Body of pancreas (tissue), 4 donors: ENCODE measurements around the gene RPS29.

Experiments used
- CTCF ChIP-seq, 7 experiments: fragments of 450-650 bp in 4 of 7; fragments of 200-600 bp in 3 of 7; sonication (generic) in 3 of 7; IDR thresholded peaks; one replicate each; pipeline ENCODE4 v1.5.1; 2016 to 2019; ENCODE audit warnings: antibody characterized with exemption in 7 of 7
- POLR2A ChIP-seq, 3 donors: fragments of 450-650 bp; IDR thresholded peaks; one replicate each; pipeline ENCODE4 v1.6.1; 2016; ENCODE audit warnings: antibody characterized with exemption in 3 of 3, mild to moderate bottlenecking in 2 of 3

- no peak for TF ChIP-seq CTCF (IDR thresholded peaks at IDR 0.05)
- TF ChIP-seq POLR2A (IDR thresholded peaks at IDR 0.05) = no peak
Measured at GRCh38 chr14:49582113-49582977, 3.8 kb downstream of the RPS29 start.
